OCI-LY1 (cell line): ENCODE results near the gene CRY1.

Source experiments
- H2AFZ ChIP-seq: fragments of 200-600 bp; sonication (generic), shearing (Covaris generic); 2 replicates; pipeline ENCODE4 v1.6.0; 2014; ENCODE audit warnings: antibody characterized with exemption, mild to moderate bottlenecking, low read length
- H3F3A ChIP-seq: fragments of 200-600 bp; sonication (generic), shearing (Covaris generic); 2 replicates; pipeline ENCODE4 v1.6.0; 2014; ENCODE audit warnings: mild to moderate bottlenecking, antibody characterized with exemption, low read length, moderate library complexity; ENCODE audit not compliant: insufficient read depth
- H3K27ac ChIP-seq: fragments of 200-600 bp; sonication (generic); 2 replicates; pipeline ENCODE4 v1.5.1; 2014; ENCODE audit warnings: low read length, mixed run types, mild to moderate bottlenecking, low read depth; ENCODE audit not compliant: poor library complexity, severe bottlenecking
- H3K27me3 ChIP-seq: fragments of 200-600 bp; sonication (generic); 2 replicates; pipeline ENCODE4 v1.6.0; 2014; ENCODE audit warnings: antibody characterized with exemption, mild to moderate bottlenecking, low read length, moderate library complexity; ENCODE audit not compliant: insufficient read depth
- H3K36me3 ChIP-seq: fragments of 200-600 bp; sonication (generic); 2 replicates; pipeline ENCODE4 v1.6.1; 2014; ENCODE audit warnings: mild to moderate bottlenecking, antibody characterized with exemption, low read length, moderate library complexity, mixed read lengths; ENCODE audit not compliant: insufficient read depth
- H3K4me1 ChIP-seq: fragments of 200-600 bp; sonication (generic); 2 replicates; pipeline ENCODE4 v1.5.1; 2014; ENCODE audit warnings: mild to moderate bottlenecking, low read length, moderate library complexity; ENCODE audit not compliant: insufficient read depth, severe bottlenecking
- H3K4me2 ChIP-seq: fragments of 200-600 bp; sonication (generic), shearing (Covaris generic); 2 replicates; pipeline ENCODE4 v1.6.1; 2014; ENCODE audit warnings: low read length
- H3K4me3 ChIP-seq: fragments of 200-600 bp; sonication (generic); 2 replicates; pipeline ENCODE4 v1.5.1; 2014; ENCODE audit warnings: low read length, low read depth, mild to moderate bottlenecking, mixed read lengths; ENCODE audit not compliant: poor library complexity, severe bottlenecking
- H3K79me2 ChIP-seq: fragments of 200-600 bp; shearing (Covaris generic); 2 replicates; pipeline ENCODE4 v1.6.1; 2016; ENCODE audit warnings: mixed run types, low read length, mixed read lengths; ENCODE audit not compliant: insufficient read depth
- H3K9ac ChIP-seq: fragments of 200-600 bp; sonication (generic), shearing (Covaris generic); 2 replicates; pipeline ENCODE4 v1.6.1; 2014; ENCODE audit warnings: mild to moderate bottlenecking, low read length, mixed read lengths
- H3K9me2 ChIP-seq: fragments of 200-600 bp; sonication (generic), shearing (Covaris generic); 2 replicates; pipeline ENCODE4 v1.6.1; 2014; ENCODE audit warnings: low read depth, mild to moderate bottlenecking, low read length, mixed read lengths
- H3K9me3 ChIP-seq: fragments of 200-600 bp; shearing (Covaris generic); 2 replicates; pipeline ENCODE4 v1.6.1; 2014; ENCODE audit warnings: low read length, mixed read lengths
- H4K20me1 ChIP-seq: fragments of 200-600 bp; sonication (generic), shearing (Covaris generic); 2 replicates; pipeline ENCODE4 v1.6.0; 2016; ENCODE audit warnings: mild to moderate bottlenecking, low read length; ENCODE audit not compliant: insufficient read depth
- CTCF ChIP-seq: fragments of 200-600 bp; sonication (generic), shearing (Covaris generic); IDR thresholded peaks from 2 replicates; pipeline ENCODE4 v1.5.1; 2017; ENCODE audit warnings: mild to moderate bottlenecking, antibody characterized with exemption, low read length, moderate library complexity, mixed read lengths
- EZH2 ChIP-seq: fragments of 200-600 bp; sonication (generic), shearing (Covaris generic); IDR thresholded peaks from 2 replicates; pipeline ENCODE4 v1.8.0; 2017; ENCODE audit warnings: borderline replicate concordance, mixed run types, mild to moderate bottlenecking, antibody characterized with exemption, low read length, moderate library complexity, mixed read lengths

CRY1 gene

GRCh38 chr12:106953352-106954250 is 139.7 kb downstream of the CRY1 start:
- H3K4me2 ChIP-seq, result no peak overlapping the region
- no peaks in the 10 kb centered on the region for H3K9me3 ChIP-seq
- no peaks in the 10 kb centered on the region; the same call in 1 of the 2 replicates for H3F3A ChIP-seq
- H3K36me3 ChIP-seq, result no peaks in the 10 kb centered on the region
- H3K4me3 ChIP-seq, result no peak overlapping the region
- no peaks in the 10 kb centered on the region for H3K27me3 ChIP-seq
- peaks cover 7% of the 10 kb centered on the region; the same call in 1 of the 2 replicates for H3K79me2 ChIP-seq
- H3K27ac ChIP-seq, result no peak overlapping the region
- no peaks in the 10 kb centered on the region for H3K9me2 ChIP-seq
- H3K9ac ChIP-seq, result no peak overlapping the region
- no peak overlapping the region for H2AFZ ChIP-seq
- no peaks in the 10 kb centered on the region for H4K20me1 ChIP-seq
- TF ChIP-seq EZH2 (no peak), CTCF (no peak)
- H3K4me1 ChIP-seq, result peaks cover 21% of the 10 kb centered on the region

- no peaks in the 10 kb centered on the region for H4K20me1 ChIP-seq
- H3K4me1 ChIP-seq, result peaks cover 7% of the 10 kb centered on the region
- H3K36me3 ChIP-seq, result no peaks in the 10 kb centered on the region
- no peaks in the 10 kb centered on the region for H3K79me2 ChIP-seq
- H3K9me2 ChIP-seq, result no peaks in the 10 kb centered on the region
- no peaks in the 10 kb centered on the region for H3K27me3 ChIP-seq
- H3K4me3 ChIP-seq, result no peak overlapping the region
- H3K27ac ChIP-seq, result no peak overlapping the region
- TF ChIP-seq EZH2 (no peak), CTCF (no peak)
- H2AFZ ChIP-seq, result no peak overlapping the region
- H3K4me2 ChIP-seq, result no peak overlapping the region
- H3F3A ChIP-seq, result no peaks in the 10 kb centered on the region
- no peak overlapping the region for H3K9ac ChIP-seq
- H3K9me3 ChIP-seq, result no peaks in the 10 kb centered on the region
Observed at GRCh38 chr12:106950591-106950990, 142.8 kb downstream of the CRY1 start.

GRCh38 chr12:106947461-106947860 is 145.9 kb downstream of the CRY1 start:
- no peaks in the 10 kb centered on the region for H3K9me2 ChIP-seq
- no peak overlapping the region for H3K4me3 ChIP-seq
- no peaks in the 10 kb centered on the region for H3K36me3 ChIP-seq
- H3K79me2 ChIP-seq, result no peaks in the 10 kb centered on the region
- no peak overlapping the region for H3K4me2 ChIP-seq
- no peaks in the 10 kb centered on the region for H3K4me1 ChIP-seq
- no peak overlapping the region for H2AFZ ChIP-seq
- no peaks in the 10 kb centered on the region for H3F3A ChIP-seq
- TF ChIP-seq EZH2, result no peak
- TF ChIP-seq CTCF, result no peak
- H3K9me3 ChIP-seq, result no peaks in the 10 kb centered on the region
- H3K9ac ChIP-seq, result no peak overlapping the region
- no peaks in the 10 kb centered on the region for H3K27me3 ChIP-seq
- H4K20me1 ChIP-seq, result no peaks in the 10 kb centered on the region
- H3K27ac ChIP-seq, result no peak overlapping the region
